GM12872 (cell line): ENCODE results near the gene VAMP3.

ENCODE experiments used
- CTCF ChIP-seq: IDR thresholded peaks from 3 replicates; pipeline ENCODE4 v1.5.1; 2011; ENCODE audit warnings: low read depth, mild to moderate bottlenecking, low read length, moderate library complexity; ENCODE audit not compliant: insufficient read depth

VAMP3 gene

GRCh38 chr1:7733276-7733675 lies 37.8 kb upstream of the VAMP3 start:
- no peak for TF ChIP-seq CTCF

DNA sequence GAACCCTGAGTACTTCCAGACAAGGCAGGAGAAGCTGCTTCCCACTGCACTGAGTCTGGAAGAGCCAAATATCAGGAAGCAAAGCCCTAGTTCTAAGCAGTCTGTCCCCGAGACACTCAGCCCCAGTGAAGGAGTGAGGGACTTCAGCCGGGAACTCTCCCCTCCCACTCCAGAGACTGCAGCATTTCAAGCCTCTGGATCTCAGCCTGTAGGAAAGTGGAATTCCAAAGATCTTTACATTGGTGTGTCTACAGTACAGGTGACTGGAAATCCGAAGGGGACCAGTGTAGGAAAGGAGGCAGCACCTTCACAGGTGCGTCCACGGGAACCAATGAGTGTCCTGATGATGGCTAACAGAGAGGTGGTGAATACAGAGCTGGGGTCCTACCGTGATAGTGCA lies 33.1 kb upstream of the VAMP3 start:
- TF ChIP-seq CTCF, result no peak

- no peak for TF ChIP-seq CTCF
These were observed 27.8 kb upstream of the VAMP3 start for GRCh38 chr1:7743346-7743745.

DNA sequence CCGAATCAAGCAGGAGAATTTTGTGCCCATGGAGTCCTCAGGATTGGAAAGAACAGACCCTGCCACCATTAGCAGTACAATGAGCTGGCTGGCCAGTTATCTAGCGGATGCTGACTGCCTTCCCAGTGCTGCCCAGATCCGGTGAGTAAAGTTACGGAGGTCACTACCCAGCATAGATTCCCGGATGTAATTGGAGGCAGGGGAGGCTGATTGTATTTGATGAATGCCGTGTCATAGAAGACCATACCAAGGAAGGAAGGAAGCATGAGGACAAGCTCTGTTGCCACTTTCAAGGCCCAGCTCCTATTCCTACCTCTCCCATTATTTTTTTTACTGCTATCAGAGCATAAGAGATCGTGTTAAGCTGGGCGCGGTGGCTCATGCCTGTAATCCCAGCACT lies 26.2 kb upstream of the VAMP3 start:
- TF ChIP-seq CTCF, result no peak

DNA sequence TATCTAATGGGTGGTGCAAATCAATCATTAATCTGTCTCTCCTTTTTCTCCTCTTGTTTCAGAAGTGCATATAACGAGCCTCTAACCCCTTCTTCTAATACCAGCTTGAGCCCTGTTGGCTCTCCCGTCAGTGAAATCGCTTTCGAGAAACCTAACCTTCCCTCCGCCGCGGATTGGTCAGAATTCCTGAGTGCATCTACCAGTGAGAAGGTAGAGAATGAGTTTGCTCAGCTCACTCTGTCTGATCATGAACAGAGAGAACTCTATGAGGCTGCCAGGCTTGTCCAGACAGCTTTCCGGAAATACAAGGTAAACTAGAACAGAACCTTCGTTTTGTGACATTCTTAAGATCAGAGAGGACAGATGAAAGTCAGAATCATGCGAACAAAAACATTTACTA lies 25.3 kb upstream of the VAMP3 start:
- no peak for TF ChIP-seq CTCF

GRCh38 chr1:7747605-7748004 lies 23.5 kb upstream of the VAMP3 start:
- TF ChIP-seq CTCF, result no peak

GRCh38 chr1:7749126-7749525 lies 22.0 kb upstream of the VAMP3 start:
- TF ChIP-seq CTCF, result no peak

DNA sequence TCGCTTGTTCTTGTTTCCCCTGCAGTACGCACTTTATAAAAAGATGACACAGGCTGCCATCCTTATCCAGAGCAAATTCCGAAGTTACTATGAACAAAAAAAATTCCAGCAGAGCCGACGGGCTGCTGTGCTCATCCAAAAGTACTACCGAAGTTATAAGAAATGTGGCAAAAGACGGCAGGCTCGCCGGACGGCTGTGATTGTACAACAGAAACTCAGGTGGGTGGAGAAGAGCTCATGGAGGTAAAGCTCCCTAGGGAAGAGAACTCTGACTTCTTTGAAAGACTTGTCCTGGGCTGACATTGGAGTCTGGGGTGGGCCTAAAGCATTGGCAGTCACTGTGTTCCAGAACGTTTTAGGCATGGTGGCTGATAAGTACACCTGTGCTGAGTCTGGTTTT lies 19.9 kb upstream of the VAMP3 start:
- TF ChIP-seq CTCF, result no peak
